Uterus (tissue), 4 donors: Measurements from ENCODE around the gene AIFM3. TPM values are rescaled to one million over a fixed set of nuclear protein-coding genes. Genes with fewer than 3 reads are reported as not detected.

ENCODE experiments used
- DNase-seq, 2 donors: peaks; one replicate each; pipeline ENCODE4 v3.0.0-alpha.2; 2019 to 2020
- H3K27ac ChIP-seq, 2 donors: fragments of 200-600 bp; sonication (generic); 1 replicate in 1 of 2; 2 replicates in 1 of 2; pipeline ENCODE4 v1.5.1; 2016 to 2018
- H3K27me3 ChIP-seq, 2 donors: fragments of 200-600 bp; sonication (generic); one replicate each; pipeline ENCODE4 v1.5.1; 2018 to 2019; ENCODE audit warnings: control low read depth in 1 of 2
- H3K36me3 ChIP-seq, 2 donors: fragments of 200-600 bp; sonication (generic); one replicate each; pipeline ENCODE4 v1.5.1; 2019; ENCODE audit warnings: control low read depth in 1 of 2
- H3K4me1 ChIP-seq, 2 donors: fragments of 200-600 bp; sonication (generic); one replicate each; pipeline ENCODE4 v1.5.1; 2018 to 2019; ENCODE audit warnings: control low read depth in 1 of 2
- H3K4me3 ChIP-seq, 2 donors: fragments of 200-600 bp; sonication (generic); 1 replicate in 1 of 2; 2 replicates in 1 of 2; pipeline ENCODE4 v1.5.1; 2018 to 2019; ENCODE audit warnings: mild to moderate bottlenecking in 1 of 2
- H3K9me3 ChIP-seq, 2 donors: fragments of 200-600 bp; sonication (generic); one replicate each; pipeline ENCODE4 v1.5.1; 2019; ENCODE audit warnings: control low read depth in 1 of 2
- POLR2A ChIP-seq, 2 donors: fragments of 450-650 bp; IDR thresholded peaks; one replicate each; pipeline ENCODE4 v1.6.1; 2016; ENCODE audit warnings: antibody characterized with exemption in 2 of 2, mild to moderate bottlenecking in 1 of 2, moderate library complexity in 1 of 2
- intact Hi-C: fragments of 100-400 bp; cut with DNase I; formaldehyde crosslinking; loops from one replicate; pipeline ENCODE4 v1.15.1; 2023; ENCODE audit warnings: low total_unique reads
- total RNA-seq, 4 donors: library from RNA; depleted of rRNA in 3 of 4; stranded (reverse); fragments of >200 nt in 3 of 4; gene quantifications; one replicate each; pipeline versions ENCODE4 v1.1.0 to v1.2.4, GENCODE V29; 2014 to 2023
- TF ChIP-seq, protein P1 (sequence below), 4 experiments: fragments of 200-600 bp in 2 of 4; fragments of 450-650 bp in 2 of 4; sonication (generic) in 2 of 4; IDR thresholded peaks; one replicate each; pipeline ENCODE4 v1.5.1; 2016 to 2019; ENCODE audit warnings: antibody characterized with exemption in 4 of 4, mild to moderate bottlenecking in 2 of 4, moderate library complexity in 1 of 4
- donor health status: DM: yes; HTN: yes; CAD: no.

AIFM3 gene
- total RNA-seq, 4 donors from 2014 or later, result 3.2 to 3.4 TPM; not detected in 2

DNA sequence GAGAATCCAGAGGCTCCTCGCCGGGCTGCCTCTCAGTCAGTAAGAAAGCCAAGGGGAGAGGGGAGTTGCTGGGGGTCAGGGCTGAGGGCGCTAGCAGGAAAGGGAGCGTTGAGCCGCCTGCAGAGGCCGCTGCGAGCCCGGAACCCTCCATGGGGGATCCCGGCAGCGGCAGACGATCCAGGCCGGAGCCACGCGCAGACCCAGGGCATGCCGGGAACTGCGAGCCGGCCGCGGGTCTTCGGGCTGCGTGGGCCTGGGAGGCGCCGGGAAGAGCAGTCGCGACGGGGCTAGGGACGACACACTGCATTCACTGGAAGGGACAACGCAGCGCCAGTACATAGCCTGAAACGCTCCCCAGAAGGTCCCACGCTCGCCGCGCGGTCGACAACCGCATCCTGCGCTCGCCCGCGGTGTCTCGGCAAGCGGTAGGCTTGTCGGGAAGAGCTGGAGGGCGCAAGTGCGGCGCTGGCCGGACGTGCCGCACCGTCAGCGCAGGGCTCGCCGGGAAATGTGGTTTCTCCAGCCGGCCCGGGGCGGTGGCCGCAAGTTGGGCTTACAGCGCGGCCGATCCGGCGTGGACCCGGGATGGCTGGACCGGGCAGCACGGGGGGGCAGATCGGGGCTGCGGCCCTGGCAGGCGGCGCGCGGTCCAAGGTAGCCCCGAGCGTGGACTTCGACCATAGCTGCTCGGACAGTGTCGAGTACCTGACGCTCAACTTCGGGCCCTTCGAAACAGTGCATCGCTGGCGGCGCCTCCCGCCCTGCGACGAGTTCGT lies 14.9 kb downstream of the AIFM3 start, which contains the start of gene LZTR1:
Gene LZTR1 (plus strand): TSS at position 511 of the 776 bp plus-strand sequence. CDS start 75 bp downstream, at position 586.
- Histone ChIP-seq H3K4me1 (peaks cover 0 to 19% of the 10 kb centered on the region in 2 donors), H3K9me3 (no peaks in the 10 kb centered on the region), H3K27ac (peak within 1 kb of the TSS; percentile 85 to 92), H3K4me3 (peak within 1 kb of the TSS; percentile 88 to 93), H3K36me3 (no peaks in the 10 kb centered on the region), H3K27me3 (no peaks in the 10 kb centered on the region)
- DNase-seq, result peak; percentile 67 to 80
- TF ChIP-seq POLR2A (IDR thresholded peaks at IDR 0.05), result peak; percentile 87 to 97
- TF ChIP-seq, protein P1, sequence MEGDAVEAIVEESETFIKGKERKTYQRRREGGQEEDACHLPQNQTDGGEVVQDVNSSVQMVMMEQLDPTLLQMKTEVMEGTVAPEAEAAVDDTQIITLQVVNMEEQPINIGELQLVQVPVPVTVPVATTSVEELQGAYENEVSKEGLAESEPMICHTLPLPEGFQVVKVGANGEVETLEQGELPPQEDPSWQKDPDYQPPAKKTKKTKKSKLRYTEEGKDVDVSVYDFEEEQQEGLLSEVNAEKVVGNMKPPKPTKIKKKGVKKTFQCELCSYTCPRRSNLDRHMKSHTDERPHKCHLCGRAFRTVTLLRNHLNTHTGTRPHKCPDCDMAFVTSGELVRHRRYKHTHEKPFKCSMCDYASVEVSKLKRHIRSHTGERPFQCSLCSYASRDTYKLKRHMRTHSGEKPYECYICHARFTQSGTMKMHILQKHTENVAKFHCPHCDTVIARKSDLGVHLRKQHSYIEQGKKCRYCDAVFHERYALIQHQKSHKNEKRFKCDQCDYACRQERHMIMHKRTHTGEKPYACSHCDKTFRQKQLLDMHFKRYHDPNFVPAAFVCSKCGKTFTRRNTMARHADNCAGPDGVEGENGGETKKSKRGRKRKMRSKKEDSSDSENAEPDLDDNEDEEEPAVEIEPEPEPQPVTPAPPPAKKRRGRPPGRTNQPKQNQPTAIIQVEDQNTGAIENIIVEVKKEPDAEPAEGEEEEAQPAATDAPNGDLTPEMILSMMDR (IDR thresholded peaks at IDR 0.05), result peak; percentile 58 to 82 (median 66)
- intact Hi-C loops, result no loop called here

DNA sequence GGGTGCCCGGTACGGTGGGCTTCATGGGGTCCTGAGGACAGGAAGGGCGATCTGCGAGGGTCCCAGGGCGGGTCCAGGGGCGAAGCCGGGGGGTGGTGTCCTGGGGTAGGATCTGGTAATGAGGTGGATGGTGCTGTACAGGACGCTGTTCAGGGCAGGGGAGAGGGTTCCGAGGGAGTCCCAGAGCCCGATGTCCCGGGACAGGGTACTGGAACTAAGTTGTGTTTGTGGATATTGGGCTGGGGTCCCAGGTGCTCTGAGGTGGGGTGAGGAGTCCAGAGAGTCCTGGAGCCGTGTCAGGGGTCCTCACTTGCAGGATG lies 15.5 kb downstream of the AIFM3 start:
- DNase-seq, result no peak
- no peak for TF ChIP-seq POLR2A (IDR thresholded peaks at IDR 0.05)
- TF ChIP-seq, protein P1 (IDR thresholded peaks at IDR 0.05), result no peak
- no peaks in the 10 kb centered on the region for H3K27me3 ChIP-seq
- H3K36me3 ChIP-seq, result no peaks in the 10 kb centered on the region
- H3K4me1 ChIP-seq, result peaks cover 0 to 19% of the 10 kb centered on the region in 2 donors
- peak overlapping the region; percentile 85 to 92 for H3K27ac ChIP-seq
- intact Hi-C loops, result no loop called here
- no peaks in the 10 kb centered on the region for H3K9me3 ChIP-seq
- H3K4me3 ChIP-seq, result peak overlapping the region; percentile 88 to 93

DNA sequence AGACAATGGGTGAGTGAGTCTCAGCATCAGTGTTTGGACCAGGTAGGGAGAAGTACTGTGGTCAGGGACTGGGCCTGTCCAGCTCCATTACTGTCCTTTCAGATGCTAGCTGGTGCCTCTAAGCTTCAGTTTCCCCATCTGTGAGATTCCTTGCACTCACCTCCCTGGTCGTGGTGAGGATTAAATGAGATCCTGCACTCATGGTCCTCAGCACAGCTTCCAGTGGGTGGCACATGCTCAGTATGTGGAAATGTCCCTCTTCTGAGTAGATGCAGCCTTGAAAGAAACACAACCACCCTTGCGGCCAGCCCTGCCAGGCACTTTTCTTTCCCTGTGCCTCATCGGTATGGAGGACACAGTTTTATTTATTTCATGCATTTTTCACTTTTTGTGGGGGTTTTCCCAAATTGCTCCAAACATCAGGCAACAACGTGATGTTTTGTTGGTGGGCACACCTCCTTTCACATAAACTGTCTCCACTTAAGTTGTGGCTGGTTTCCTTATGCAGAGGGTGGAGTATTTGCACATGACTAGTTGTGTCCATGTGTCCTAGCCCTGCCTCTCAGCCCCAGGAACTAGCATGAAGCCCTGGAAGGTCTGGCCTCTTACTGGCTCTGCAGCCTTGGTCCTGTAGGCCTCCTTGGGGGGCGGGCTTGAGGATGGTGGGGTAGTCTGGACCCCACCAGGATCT lies 16.2 kb downstream of the AIFM3 start:
- Histone ChIP-seq H3K9me3 (no peaks in the 10 kb centered on the region), H3K27me3 (no peaks in the 10 kb centered on the region), H3K4me3 (peak overlapping the region; percentile 88 to 93), H3K36me3 (no peaks in the 10 kb centered on the region), H3K4me1 (peaks cover 0 to 19% of the 10 kb centered on the region in 2 donors), H3K27ac (peak overlapping the region in 1 of 2 donors; percentile 85)
- no peak for DNase-seq
- no peak for TF ChIP-seq POLR2A (IDR thresholded peaks at IDR 0.05)
- TF ChIP-seq, protein P1 (IDR thresholded peaks at IDR 0.05), result no peak
- intact Hi-C loops, result no loop called here

DNA sequence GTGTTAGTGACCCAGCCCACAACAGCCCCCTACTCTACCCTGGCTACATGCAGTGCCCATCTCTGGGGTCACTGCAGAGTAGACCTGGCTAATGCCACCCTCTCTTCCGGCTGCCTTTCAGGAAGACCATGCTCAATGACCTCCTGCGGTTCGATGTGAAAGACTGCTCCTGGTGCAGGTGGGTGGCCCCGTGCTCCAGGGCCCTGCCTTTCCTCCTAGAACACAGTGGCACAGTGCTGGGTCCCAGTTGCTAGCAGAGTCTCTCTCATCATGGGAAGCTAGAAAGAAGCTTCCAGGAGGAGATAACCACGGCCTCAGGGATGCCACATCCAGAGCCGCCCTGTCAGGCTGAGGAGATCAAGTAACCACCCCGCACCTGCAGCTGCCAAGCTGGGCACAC lies 18.7 kb downstream of the AIFM3 start:
- Histone ChIP-seq H3K4me1 (peaks cover 0 to 19% of the 10 kb centered on the region in 2 donors), H3K4me3 (no peak overlapping the region), H3K27me3 (no peaks in the 10 kb centered on the region), H3K36me3 (no peaks in the 10 kb centered on the region), H3K9me3 (no peaks in the 10 kb centered on the region), H3K27ac (no peak overlapping the region)
- TF ChIP-seq POLR2A (IDR thresholded peaks at IDR 0.05), result no peak
- TF ChIP-seq, protein P1 (IDR thresholded peaks at IDR 0.05), result no peak
- intact Hi-C loops, result no loop called here
- no peak for DNase-seq

DNA sequence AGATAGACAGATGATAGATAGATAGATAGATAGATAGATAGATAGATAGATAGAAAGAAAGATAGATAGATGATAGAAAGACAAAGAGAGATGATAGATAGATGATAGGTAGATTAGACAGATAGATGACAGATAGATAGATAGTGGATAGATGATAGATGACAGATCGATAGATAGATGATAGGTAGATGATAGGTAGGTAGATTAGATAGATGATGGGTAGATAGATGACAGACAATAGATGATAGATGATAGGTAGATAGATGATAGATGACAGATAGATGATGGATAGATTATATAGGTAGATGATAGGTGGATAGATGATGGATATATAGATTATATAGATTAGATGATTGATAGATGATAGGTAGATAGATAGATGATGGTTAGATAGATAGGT lies 19.3 kb downstream of the AIFM3 start:
- intact Hi-C loops, result no loop called here
- H3K4me1 ChIP-seq, result peaks cover 0 to 13% of the 10 kb centered on the region in 2 donors
- H3K4me3 ChIP-seq, result no peak overlapping the region
- no peaks in the 10 kb centered on the region for H3K9me3 ChIP-seq
- TF ChIP-seq POLR2A (IDR thresholded peaks at IDR 0.05), result no peak
- TF ChIP-seq, protein P1 (IDR thresholded peaks at IDR 0.05), result no peak
- H3K27ac ChIP-seq, result no peak overlapping the region
- DNase-seq, result no peak
- no peaks in the 10 kb centered on the region for H3K27me3 ChIP-seq
- H3K36me3 ChIP-seq, result no peaks in the 10 kb centered on the region
